BLaER1 treated with 17β-estradiol and CSF1 and Interleukin-3, amounts not matched to agents 10 nM and 100 nM (cell line): ENCODE results near the gene SLC2A3.

ENCODE experiments used
- H3K27ac ChIP-seq, 11 experiments: shearing (Covaris generic); formaldehyde crosslinking; 2 replicates each; pipeline ENCODE4 v1.8.1; 2022
- H3K27me3 ChIP-seq, 11 experiments: shearing (Covaris generic); formaldehyde crosslinking; 2 replicates each; pipeline ENCODE4 v1.8.1; 2022
- H3K36me3 ChIP-seq, 11 experiments: shearing (Covaris generic); formaldehyde crosslinking; 2 replicates each; pipeline ENCODE4 v1.8.1; 2022
- H3K4me1 ChIP-seq, 10 experiments: shearing (Covaris generic); formaldehyde crosslinking; 2 replicates each; pipeline ENCODE4 v1.8.1; 2022
- H3K4me2 ChIP-seq, 11 experiments: shearing (Covaris generic); formaldehyde crosslinking; 2 replicates each; pipeline ENCODE4 v1.8.1; 2022
- H3K4me3 ChIP-seq, 10 experiments: shearing (Covaris generic); formaldehyde crosslinking; 2 replicates each; pipeline ENCODE4 v1.8.1; 2022
- H3K9ac ChIP-seq, 11 experiments: shearing (Covaris generic); formaldehyde crosslinking; 2 replicates each; pipeline ENCODE4 v1.8.1; 2022
- H3K9me3 ChIP-seq, 11 experiments: shearing (Covaris generic); formaldehyde crosslinking; replicated peaks in 1 of 11; 2 replicates each; pipeline ENCODE4 v1.8.1; 2022
- H4K20me1 ChIP-seq, 11 experiments: shearing (Covaris generic); formaldehyde crosslinking; 2 replicates each; pipeline ENCODE4 v1.8.1; 2022
- Cebpa-rat ChIP-seq, 11 experiments: shearing (Covaris generic); IDR thresholded peaks; 2 replicates each; pipeline ENCODE4 v1.8.1; 2022

The SLC2A3 gene

GRCh38 chr12:7879246-7879645, 56.7 kb downstream of the SLC2A3 start:
- Histone ChIP-seq H3K36me3 (peaks cover 0 to 5% (median 0%) of the 10 kb centered on the region in 11 experiments; a peak in 4 of 22 replicates), H3K4me1 (peaks cover 3 to 24% (median 21%) of the 10 kb centered on the region in 10 experiments), H3K4me3 (no peak overlapping the region), H3K27ac (no peak overlapping the region), H4K20me1 (no peaks in the 10 kb centered on the region), H3K9ac (no peak overlapping the region), H3K9me3 (peaks cover 0 to 17% (median 8%) of the 10 kb centered on the region in 11 experiments; a peak in 9 of 22 replicates), H3K27me3 (no peaks in the 10 kb centered on the region), H3K4me2 (no peak overlapping the region)
- no peak for TF ChIP-seq Cebpa-rat (IDR thresholded peaks at IDR 0.05)

- Histone ChIP-seq H3K4me1 (peaks cover 0 to 6% (median 2%) of the 10 kb centered on the region in 10 experiments; a peak in 11 of 20 replicates), H3K9ac (no peak overlapping the region), H3K36me3 (peaks cover 0 to 5% (median 0%) of the 10 kb centered on the region in 11 experiments; a peak in 4 of 22 replicates), H3K9me3 (peaks cover 7 to 31% (median 22%) of the 10 kb centered on the region in 11 experiments; a peak in 19 of 22 replicates), H3K27me3 (no peaks in the 10 kb centered on the region), H4K20me1 (no peaks in the 10 kb centered on the region), H3K4me3 (no peak overlapping the region), H3K27ac (no peak overlapping the region), H3K4me2 (no peak overlapping the region)
- no peak for TF ChIP-seq Cebpa-rat (IDR thresholded peaks at IDR 0.05)
Measured at GRCh38 chr12:7877420-7877819, 58.6 kb downstream of the SLC2A3 start.

GRCh38 chr12:7872566-7873319, 63.2 kb downstream of the SLC2A3 start, which contains the start of gene SLC2A14:
SLC2A14 (minus strand) TSS chr12:7872915; CDS start chr12:7869880, 3,035 bp downstream.
- TF ChIP-seq Cebpa-rat (IDR thresholded peaks at IDR 0.05): no peak
- peaks cover 7 to 20% (median 16%) of the 10 kb centered on the region in 11 experiments; a peak in 19 of 22 replicates for H3K9me3 ChIP-seq
- H3K4me3 ChIP-seq: no peak within 1 kb of the TSS
- H3K27ac ChIP-seq: no peak within 1 kb of the TSS
- no peaks in the 10 kb centered on the region for H3K36me3 ChIP-seq
- no peaks in the 10 kb centered on the region for H3K27me3 ChIP-seq
- no peak within 1 kb of the TSS for H3K9ac ChIP-seq
- H3K4me1 ChIP-seq: peaks cover 0 to 9% (median 0%) of the 10 kb centered on the region in 10 experiments; a peak in 3 of 20 replicates
- peak within 1 kb of the TSS in 3 of 11 experiments; percentile 20 to 38 (median 25); a peak in 5 of 22 replicates for H3K4me2 ChIP-seq
- no peaks in the 10 kb centered on the region for H4K20me1 ChIP-seq

- no peak for TF ChIP-seq Cebpa-rat (IDR thresholded peaks at IDR 0.05)
- H4K20me1 ChIP-seq: no peaks in the 10 kb centered on the region
- H3K4me1 ChIP-seq: peaks cover 0 to 23% (median 12%) of the 10 kb centered on the region in 10 experiments; a peak in 9 of 20 replicates
- H3K4me3 ChIP-seq: no peak overlapping the region
- H3K36me3 ChIP-seq: no peaks in the 10 kb centered on the region
- H3K9ac ChIP-seq: no peak overlapping the region
- H3K4me2 ChIP-seq: 0 out of 22 replicates have a peak overlapping the region, but pooled peaks of 1 of the 11 experiments have one; percentile 15
- peaks cover 7 to 20% (median 16%) of the 10 kb centered on the region in 11 experiments; a peak in 19 of 22 replicates for H3K9me3 ChIP-seq
- H3K27ac ChIP-seq: no peak overlapping the region
- H3K27me3 ChIP-seq: no peaks in the 10 kb centered on the region
Measured at GRCh38 chr12:7870335-7870734, 65.7 kb downstream of the SLC2A3 start.
